Measurements from ENCODE around the gene GALNT11. TPM values are rescaled to one million over a fixed set of nuclear protein-coding genes. Genes with fewer than 3 reads are reported as not detected.

GALNT11 gene
- total RNA-seq, 1 experiment from 2014 or later: 24.1 TPM

DNA sequence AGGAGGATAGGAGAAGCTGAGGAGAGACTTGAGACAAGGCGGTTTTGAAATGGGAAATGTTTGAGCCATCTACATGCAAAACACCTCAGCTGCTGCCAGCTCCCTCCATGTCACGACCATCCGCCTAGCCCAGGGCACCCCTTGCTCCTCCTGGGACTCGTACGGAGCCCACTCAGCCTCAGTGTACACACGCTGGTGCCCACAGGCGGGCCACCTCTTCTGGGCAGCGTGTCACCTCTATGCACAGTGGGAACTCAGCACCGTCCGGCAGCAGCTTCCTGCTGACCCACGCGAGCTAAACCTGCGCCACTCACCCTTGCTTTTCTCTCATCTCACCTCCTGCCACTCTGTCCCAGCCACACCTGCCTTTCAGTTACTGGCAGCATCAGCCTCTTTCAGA, 108.3 kb downstream of the GALNT11 start:
- H3K14ac ChIP-seq (ENCODE audit: insufficient read depth, low read length): no peak overlapping the region; the same call in 1 of the 2 replicates
- no peak overlapping the region for H3K18ac ChIP-seq (ENCODE audit: insufficient read length, low read depth, low read length)
- H4K5ac ChIP-seq (ENCODE audit: insufficient read length, low read depth, low read length): no peak overlapping the region
- H2AFZ ChIP-seq (ENCODE audit: low read length): no peak overlapping the region
- no peaks in the 10 kb centered on the region for H3K4me1 ChIP-seq (ENCODE audit: insufficient read depth, low read length)
- no peak overlapping the region for H2BK120ac ChIP-seq (ENCODE audit: low read depth, low read length, poor library complexity, severe bottlenecking)
- H3K27ac ChIP-seq (ENCODE audit: insufficient read length, low read depth, low read length): no peak overlapping the region
- H2BK20ac ChIP-seq (ENCODE audit: low read depth, low read length, poor library complexity, severe bottlenecking): no peak overlapping the region
- no peaks in the 10 kb centered on the region for H4K20me1 ChIP-seq (ENCODE audit: control insufficient read depth, insufficient read depth, insufficient read length)
- no peak for DNase-seq
- no peaks in the 10 kb centered on the region for H3K9me3 Mint-ChIP-seq
- H3K4me1 Mint-ChIP-seq: peaks cover 6 to 12% of the 10 kb centered on the region in 2 experiments; a peak in 3 of 4 replicates
- no peak overlapping the region for H4K8ac ChIP-seq (replicated peaks; ENCODE audit: insufficient read length, low read depth, low read length)
- no peak overlapping the region for H3K4me3 Mint-ChIP-seq
- peaks cover 10 to 37% (median 24%) of the 10 kb centered on the region in 3 experiments; a peak in 6 of 7 replicates for H3K36me3 Mint-ChIP-seq (ENCODE audit: insufficient read depth in 1 of 3, low read depth in 3 of 3)
- no peak overlapping the region for H2AK5ac ChIP-seq (ENCODE audit: insufficient read length, low read length)
- no peak overlapping the region for H2BK5ac ChIP-seq (ENCODE audit: insufficient read length, low read length)
- no peak overlapping the region for H3K9ac ChIP-seq (ENCODE audit: extremely low read depth, insufficient read length, low read length)
- H3K23ac ChIP-seq (ENCODE audit: insufficient read length, low read depth, low read length): no peak overlapping the region
- H3K27me3 ChIP-seq (ENCODE audit: insufficient read depth, low read length): no peaks in the 10 kb centered on the region
- WGBS (ENCODE audit: extremely low coverage, insufficient read length, low lambda C conversion rate): no CpG with 5 or more reads among the region's 13 CpGs
- H2BK12ac ChIP-seq (ENCODE audit: insufficient read length, low read depth, low read length): no peak overlapping the region
- H4K91ac ChIP-seq (ENCODE audit: insufficient read length, low read depth, low read length): no peak overlapping the region
- H3K23me2 ChIP-seq (ENCODE audit: insufficient read length, low read depth, low read length, poor library complexity, severe bottlenecking): no peaks in the 10 kb centered on the region
- no peaks in the 10 kb centered on the region for H3K79me2 ChIP-seq (ENCODE audit: insufficient read depth, low read length)
- no peak overlapping the region for H3K56ac ChIP-seq (ENCODE audit: insufficient read length, low read depth, low read length)
- TF ChIP-seq CTCF (conservative IDR thresholded peaks at IDR 0.05): no peak
- peaks cover 1% of the 10 kb centered on the region for H3K27me3 Mint-ChIP-seq (ENCODE audit: low read depth)
- H3K79me1 ChIP-seq (ENCODE audit: insufficient read depth, low read depth, low read length, poor library complexity, severe bottlenecking): no peaks in the 10 kb centered on the region
- H2BK15ac ChIP-seq (ENCODE audit: low read depth, low read length): no peak overlapping the region
- H3T11ph ChIP-seq (ENCODE audit: low read length): no peak overlapping the region
- H3K4me2 ChIP-seq (ENCODE audit: insufficient read depth, insufficient read length, low read length): no peak overlapping the region
- H3K4ac ChIP-seq (ENCODE audit: low read depth, low read length): no peak overlapping the region
- H3K27ac Mint-ChIP-seq: peak overlapping the region in 2 of 3 experiments; percentile 71 to 77; a peak in 3 of 7 replicates
- H3K9me3 ChIP-seq (ENCODE audit: control insufficient read depth, low read depth, low read length): no peaks in the 10 kb centered on the region
